HepG2 (cell line): Measurements from ENCODE around the gene USP40. TPM values are rescaled to one million over a fixed set of nuclear protein-coding genes. Genes with fewer than 3 reads are reported as not detected.

ENCODE experiments used
- ATAC-seq: fragments of 200-7000 bp; cut with Tn5 transposase; 3 replicates; pipeline ENCODE4 v1.9.1; 2020; ENCODE audit warnings: mild to moderate bottlenecking, moderate library complexity
- BruUV-seq: library from RNA; stranded (reverse); fragments of 400-500 nt; replicated peaks from 2 replicates; lab custom pipeline; 2021; lab: Mats Ljungman, UMichigan
- CTCF ChIA-PET: fragments of 300-600 bp; formaldehyde crosslinking; extraction: SDS; loops from one replicate; lab custom pipeline; 2021; ENCODE audit warnings: low total read pairs, inconsistent platforms, low intra/inter-chr PET ratio; lab: Yijun Ruan, JAX
- POLR2A ChIA-PET: fragments of 350-600 bp; sonication (Branson Sonifier 250); formaldehyde crosslinking; loops from one replicate; lab custom pipeline; 2020; ENCODE audit warnings: antibody characterized with exemption, inconsistent platforms; lab: Yijun Ruan, JAX
- DNase-seq: peaks from one replicate; pipeline ENCODE4 v3.0.0-alpha.2; 2015; ENCODE audit warnings: low spot score
- FAIRE-seq: peaks from 3 replicates; lab custom pipeline; 2011; peaks lifted over from hg19 to GRCh38; lab: Jason Lieb, UNC
- H2AFZ ChIP-seq: one replicate; pipeline ENCODE4 v1.6.1; 2011; ENCODE audit warnings: low read length, inconsistent platforms
- H3K27ac ChIP-seq: fragments of 300-600 bp; 3 replicates; pipeline ENCODE4 v1.8.0; 2011; ENCODE audit warnings: mixed run types, mild to moderate bottlenecking, mixed read lengths, low read length, inconsistent platforms; ENCODE audit not compliant: insufficient read depth; ENCODE audit errors: extremely low read length
- H3K27me3 ChIP-seq, 2 experiments: fragments of 200-600 bp in 1 of 2; 2 replicates in 1 of 2; 3 replicates in 1 of 2; pipeline versions ENCODE4 v1.6.0 to v1.8.0; 2011; ENCODE audit warnings: low read length in 2 of 2, mild to moderate bottlenecking in 2 of 2, moderate library complexity in 2 of 2, inconsistent platforms in 1 of 2; ENCODE audit not compliant: insufficient read depth in 2 of 2, control insufficient read depth in 1 of 2
- H3K36me3 ChIP-seq, 2 experiments: fragments of 200-600 bp in 1 of 2; replicated peaks in 1 of 2; 2 replicates in 1 of 2; 3 replicates in 1 of 2; pipeline versions ENCODE4 v1.5.1 to v1.8.0; 2011; ENCODE audit warnings: low read length in 2 of 2, inconsistent platforms in 1 of 2; ENCODE audit not compliant: insufficient read depth in 2 of 2, control insufficient read depth in 1 of 2
- H3K4me1 ChIP-seq: 2 replicates; pipeline ENCODE4 v1.5.1; 2012; ENCODE audit warnings: low read length, inconsistent platforms; ENCODE audit not compliant: insufficient read depth
- H3K4me2 ChIP-seq: 2 replicates; pipeline ENCODE4 v1.6.0; 2011; ENCODE audit warnings: low read depth, low read length, inconsistent platforms
- H3K4me3 ChIP-seq, 3 experiments: fragments of 200-600 bp in 1 of 3; sonication (generic), shearing (Covaris generic) in 1 of 3; replicated peaks in 1 of 3; 2 replicates each; pipeline ENCODE4 v1.5.1; 2011 to 2016; ENCODE audit warnings: low read length in 3 of 3, inconsistent platforms in 2 of 3, low read depth in 2 of 3, mild to moderate bottlenecking in 2 of 3, control low read depth in 1 of 3, mixed read lengths in 1 of 3; ENCODE audit not compliant: insufficient read depth in 1 of 3
- H3K79me2 ChIP-seq: one replicate; pipeline ENCODE4 v1.6.1; 2011; ENCODE audit warnings: low read length, inconsistent platforms; ENCODE audit not compliant: insufficient read depth
- H3K9ac ChIP-seq: 2 replicates; pipeline ENCODE4 v1.6.0; 2011; ENCODE audit warnings: mild to moderate bottlenecking, low read depth, low read length, inconsistent platforms; ENCODE audit not compliant: insufficient read depth
- H3K9me3 ChIP-seq: 2 replicates; pipeline ENCODE4 v1.5.1; 2012; ENCODE audit warnings: mild to moderate bottlenecking, low read length
- H4K20me1 ChIP-seq: 2 replicates; pipeline ENCODE4 v1.6.0; 2011; ENCODE audit warnings: inconsistent platforms, mild to moderate bottlenecking, low read length, moderate library complexity; ENCODE audit not compliant: insufficient read depth
- AHR ChIP-seq: IDR thresholded peaks from 2 replicates; pipeline ENCODE4 v1.6.1; 2018; ENCODE audit warnings: missing genetic modification reagents, missing compliant biosample characterization
- CC2D1A ChIP-seq: sonication (generic); formaldehyde crosslinking; IDR thresholded peaks from 2 replicates; pipeline ENCODE4 v1.8.1; 2023; ENCODE audit warnings: mild to moderate bottlenecking, missing genetic modification reagents
- EED ChIP-seq: sonication (generic); formaldehyde crosslinking; IDR thresholded peaks from 2 replicates; pipeline ENCODE4 v1.5.0; 2020; ENCODE audit warnings: mild to moderate bottlenecking, missing genetic modification reagents
- FOSL1 ChIP-seq: sonication (generic); formaldehyde crosslinking; IDR thresholded peaks from 2 replicates; pipeline ENCODE4 v1.9.0; 2021; ENCODE audit warnings: missing genetic modification reagents, borderline replicate concordance
- MNT ChIP-seq: fragments of 450-650 bp; IDR thresholded peaks from 2 replicates; pipeline ENCODE4 v1.6.1; 2016
- NCOA5 ChIP-seq: sonication (generic); formaldehyde crosslinking; IDR thresholded peaks from 2 replicates; pipeline ENCODE4 v1.4.0; 2020; ENCODE audit warnings: missing genetic modification reagents
- NR2F6 ChIP-seq, 2 experiments: IDR thresholded peaks; 2 replicates each; pipeline ENCODE4 v1.6.1; 2016; ENCODE audit warnings: antibody characterized with exemption in 1 of 2, mild to moderate bottlenecking in 1 of 2
- PHF21A ChIP-seq: sonication (generic); formaldehyde crosslinking; IDR thresholded peaks from 2 replicates; pipeline ENCODE4 v1.5.0; 2020; ENCODE audit warnings: mild to moderate bottlenecking, missing genetic modification reagents
- ZBTB46 ChIP-seq: sonication (generic); formaldehyde crosslinking; IDR thresholded peaks from 2 replicates; pipeline ENCODE4 v1.4.0; 2020; ENCODE audit warnings: mild to moderate bottlenecking, missing genetic modification reagents, borderline replicate concordance
- ZNF124 ChIP-seq: sonication (generic); formaldehyde crosslinking; IDR thresholded peaks from 2 replicates; pipeline ENCODE4 v1.4.0; 2020; ENCODE audit warnings: missing genetic modification reagents
- ZNF337 ChIP-seq: sonication (generic); formaldehyde crosslinking; IDR thresholded peaks from 2 replicates; pipeline ENCODE4 v1.5.1; 2020; ENCODE audit warnings: missing genetic modification reagents, low read depth, mild to moderate bottlenecking, borderline replicate concordance
- ZNF564 ChIP-seq: sonication (generic); formaldehyde crosslinking; IDR thresholded peaks from 2 replicates; pipeline ENCODE4 v1.8.1; 2023; ENCODE audit warnings: mild to moderate bottlenecking, missing genetic modification reagents
- ZNF576 ChIP-seq: sonication (generic); formaldehyde crosslinking; IDR thresholded peaks from 2 replicates; pipeline ENCODE4 v1.4.0; 2020; ENCODE audit warnings: mild to moderate bottlenecking, missing genetic modification reagents
- ZNF7 ChIP-seq: IDR thresholded peaks from 2 replicates; pipeline ENCODE4 v1.6.1; 2016; ENCODE audit warnings: missing biosample characterization, missing genetic modification reagents
- WGBS: methylation state at CpG from one replicate; pipeline ENCODE4 v1.1.6; 2017; ENCODE audit warnings: low lambda C conversion rate; 5-methylcytosine and 5-hydroxymethylcytosine counted together
- in situ Hi-C: cut with HindIII; loops from 2 replicates; pipeline ENCODE4 v1.10.0; 2017; ENCODE audit warnings: low pct_unique_long_range_greater_than_20kb; ENCODE audit not compliant: extremely low pct_ligation_motif_present
- intact Hi-C: fragments of 100-400 bp; cut with micrococcal nuclease; formaldehyde crosslinking; loops from one replicate; pipeline ENCODE4 v1.10.0; 2022; ENCODE audit not compliant: unreplicated experiment
- polyA plus RNA-seq, 8 experiments: library from polyadenylated mRNA; depleted of rRNA in 3 of 8; stranded (reverse) in 7 of 8; unstranded in 1 of 8; fragments of >200 nt; fragmentation: Illumina TruSeq in 4 of 8; extraction: Trizol in 4 of 8; gene quantifications; 2 replicates each; pipeline versions ENCODE4 v1.2.1 to v1.2.3, GENCODE V29; 2011 to 2016; ENCODE audit warnings: low read depth in 4 of 8, missing spikeins in 1 of 8, mixed read lengths in 1 of 8; ENCODE audit not compliant: insufficient read depth in 1 of 8
- total RNA-seq, 5 experiments: library from RNA; depleted of rRNA; stranded (reverse); fragments of >200 nt; fragmentation: Illumina TruSeq; extraction: Trizol; gene quantifications; 2 replicates each; pipeline ENCODE4 v1.2.3, GENCODE V29; 2016; ENCODE audit warnings: low read depth in 1 of 5

The USP40 gene
- total and polyA plus RNA-seq, 2 of the 13 experiments (the other 11 are each of a cell fraction or from before 2014, with no cell fraction given) = 41.0 to 46.3 TPM

- no peaks in the 10 kb centered on the region for H3K27me3 ChIP-seq
- FAIRE-seq = no peak
- H3K79me2 ChIP-seq = no peaks in the 10 kb centered on the region
- H3K9me3 ChIP-seq = no peaks in the 10 kb centered on the region
- no peak for ATAC-seq
- in situ Hi-C loops = no loop called here
- BruUV-seq = no TSS peak
- 94% methylated on average over 1 of the region's 1 CpG for WGBS
- no peak overlapping the region for H2AFZ ChIP-seq
- no peak overlapping the region for H3K9ac ChIP-seq
- H3K4me3 ChIP-seq = no peak overlapping the region
- H4K20me1 ChIP-seq = no peaks in the 10 kb centered on the region
- H3K27ac ChIP-seq = no peak overlapping the region
- peaks cover 10 to 24% of the 10 kb centered on the region in 2 experiments; a peak in 4 of 5 replicates for H3K36me3 ChIP-seq
- CTCF ChIA-PET = no interaction called here
- no peak for TF ChIP-seq PHF21A (CRISPR knock-in tag)
- 0 out of 2 replicates have a peak, but pooled peaks have one; percentile 12 for TF ChIP-seq MNT
- no peak for TF ChIP-seq ZNF576 (CRISPR knock-in tag)
- TF ChIP-seq, all 625 proteins: peak for 1
- intact Hi-C loops = no loop called here
- no peak overlapping the region for H3K4me2 ChIP-seq
- no peak for DNase-seq
- H3K4me1 ChIP-seq = no peaks in the 10 kb centered on the region
- POLR2A ChIA-PET = no interaction called here
Measured at GRCh38 chr2:233532971-233533370, 33.6 kb downstream of the USP40 start.

GRCh38 chr2:233531955-233532354 is 34.6 kb downstream of the USP40 start:
- Histone ChIP-seq H3K79me2 (no peaks in the 10 kb centered on the region), H3K4me2 (no peak overlapping the region), H3K4me1 (no peaks in the 10 kb centered on the region), H3K4me3 (no peak overlapping the region), H3K27ac (no peak overlapping the region), H3K27me3 (no peaks in the 10 kb centered on the region), H4K20me1 (no peaks in the 10 kb centered on the region), H3K9ac (no peak overlapping the region), H2AFZ (no peak overlapping the region), H3K36me3 (peaks cover 11 to 24% of the 10 kb centered on the region in 2 experiments; a peak in 4 of 5 replicates), H3K9me3 (no peaks in the 10 kb centered on the region)
- no TSS peak for BruUV-seq
- 91% methylated on average over 6 of the region's 6 CpGs for whole genome bisulfite sequencing
- ATAC-seq (no peak), FAIRE-seq (no peak), DNase-seq (no peak)
- CTCF ChIA-PET = no interaction called here
- POLR2A ChIA-PET = no interaction called here
- in situ Hi-C loops (no loop called here), intact Hi-C loops (no loop called here)
- TF ChIP-seq CC2D1A = no peak
- no peak for TF ChIP-seq ZNF337 (CRISPR knock-in tag)
- no peak for TF ChIP-seq ZNF124 (CRISPR knock-in tag)
- no peak for TF ChIP-seq ZNF564 (CRISPR knock-in tag)
- no peak for TF ChIP-seq NR2F6 (IDR thresholded peaks at IDR 0.05)
- TF ChIP-seq NR2F6 (CRISPR knock-in tag; IDR thresholded peaks at IDR 0.05) = no peak
- no peak for TF ChIP-seq ZBTB46 (CRISPR knock-in tag)
- no peak for TF ChIP-seq ZNF7 (CRISPR knock-in tag)
- TF ChIP-seq FOSL1 (CRISPR knock-in tag) = no peak
- TF ChIP-seq AHR (CRISPR knock-in tag) = no peak
- TF ChIP-seq NCOA5 = no peak
- TF ChIP-seq EED (CRISPR knock-in tag) = no peak
